ENCODE data around the gene SKI.
A peak's percentile ranks its signal among the peaks of the same experiment; 100 is the strongest.

Gene SKI

DNA sequence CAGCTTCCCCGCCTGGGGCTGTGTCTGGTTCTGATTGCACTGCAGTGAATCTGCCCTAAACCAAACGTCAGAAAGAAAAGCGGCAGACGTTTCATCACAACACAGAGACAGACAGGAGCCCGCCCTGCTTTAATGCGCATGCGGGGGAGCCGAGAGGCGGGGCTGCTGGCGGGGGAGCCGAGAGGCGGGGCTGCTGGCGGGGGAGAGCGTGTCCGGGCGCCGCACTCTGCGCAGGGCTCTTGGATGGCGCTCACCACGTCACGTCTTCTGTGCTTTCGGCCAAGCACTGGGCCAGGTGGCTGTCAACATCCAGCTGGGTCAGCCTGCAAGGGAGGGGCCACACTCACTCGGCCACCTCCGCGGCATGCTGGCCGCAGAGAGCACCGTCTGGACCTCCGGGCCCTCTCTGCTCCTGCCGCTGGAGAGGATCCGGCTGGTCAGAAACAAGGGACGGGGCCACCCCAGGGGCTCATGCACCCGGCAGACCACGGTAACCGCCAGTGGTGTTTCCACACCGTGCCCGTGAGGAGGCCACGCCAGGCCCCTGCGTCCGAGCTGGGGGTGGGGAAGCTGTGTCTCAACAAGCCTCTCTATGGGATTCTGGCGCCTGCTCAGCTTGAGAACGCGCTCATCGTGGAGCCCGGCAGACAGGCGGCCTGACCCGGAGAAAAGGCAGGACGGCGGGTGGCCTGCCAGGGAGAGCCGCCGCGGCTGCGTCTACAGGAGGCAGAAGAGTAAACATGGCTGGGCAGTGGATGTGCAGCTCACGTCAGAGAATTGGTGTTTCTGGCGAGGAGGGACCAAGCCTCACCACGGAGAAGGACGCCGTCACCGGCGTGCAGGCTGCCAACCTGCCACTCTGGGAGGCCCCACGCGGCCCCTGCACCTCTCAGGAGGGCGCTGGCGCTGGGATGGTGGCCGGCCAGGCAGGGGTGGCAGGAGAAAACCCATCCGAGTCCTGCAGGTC, 38.4 kb upstream of the SKI start:
- no peaks in the 10 kb centered on the region for H3K4me1 Mint-ChIP-seq (ENCODE audit: low read depth)
- H3K9me3 Mint-ChIP-seq: no peaks in the 10 kb centered on the region
- H3K27ac Mint-ChIP-seq: peak overlapping the region; percentile 57
- H3K36me3 Mint-ChIP-seq (ENCODE audit: low read depth): no peaks in the 10 kb centered on the region
- H3K27me3 Mint-ChIP-seq (ENCODE audit: low read depth): no peaks in the 10 kb centered on the region
- H3K4me3 Mint-ChIP-seq: peak overlapping the region; percentile 56

DNA sequence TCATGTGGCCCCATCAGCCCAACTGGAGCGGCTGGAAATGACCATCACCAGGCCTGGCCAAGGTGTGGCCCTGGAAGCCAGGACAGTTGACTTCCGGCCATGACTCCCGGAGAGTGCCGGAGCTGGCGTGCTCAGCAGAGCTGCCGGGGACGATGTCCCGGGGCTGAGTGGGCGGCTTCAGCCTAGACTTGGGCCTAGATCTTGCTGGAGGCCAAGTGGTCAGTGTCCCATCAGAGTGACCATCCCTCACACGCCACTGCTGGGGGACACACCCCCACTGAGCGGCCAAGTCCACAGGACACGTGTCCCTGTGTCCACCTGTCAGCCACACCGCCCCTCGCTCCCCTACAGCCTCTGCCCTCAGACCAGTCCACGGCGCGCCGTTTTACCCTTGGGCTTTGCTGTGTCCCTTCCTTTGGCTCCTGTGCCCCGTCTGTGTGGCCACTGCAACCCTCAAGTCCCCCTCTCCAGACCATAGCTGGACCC, 37.6 kb upstream of the SKI start:
- Mint-ChIP-seq H3K27me3 (ENCODE audit: low read depth) (no peaks in the 10 kb centered on the region), H3K27ac (no peak overlapping the region), H3K36me3 (ENCODE audit: low read depth) (no peaks in the 10 kb centered on the region), H3K4me3 (no peak overlapping the region), H3K9me3 (no peaks in the 10 kb centered on the region), H3K4me1 (ENCODE audit: low read depth) (no peaks in the 10 kb centered on the region)

DNA sequence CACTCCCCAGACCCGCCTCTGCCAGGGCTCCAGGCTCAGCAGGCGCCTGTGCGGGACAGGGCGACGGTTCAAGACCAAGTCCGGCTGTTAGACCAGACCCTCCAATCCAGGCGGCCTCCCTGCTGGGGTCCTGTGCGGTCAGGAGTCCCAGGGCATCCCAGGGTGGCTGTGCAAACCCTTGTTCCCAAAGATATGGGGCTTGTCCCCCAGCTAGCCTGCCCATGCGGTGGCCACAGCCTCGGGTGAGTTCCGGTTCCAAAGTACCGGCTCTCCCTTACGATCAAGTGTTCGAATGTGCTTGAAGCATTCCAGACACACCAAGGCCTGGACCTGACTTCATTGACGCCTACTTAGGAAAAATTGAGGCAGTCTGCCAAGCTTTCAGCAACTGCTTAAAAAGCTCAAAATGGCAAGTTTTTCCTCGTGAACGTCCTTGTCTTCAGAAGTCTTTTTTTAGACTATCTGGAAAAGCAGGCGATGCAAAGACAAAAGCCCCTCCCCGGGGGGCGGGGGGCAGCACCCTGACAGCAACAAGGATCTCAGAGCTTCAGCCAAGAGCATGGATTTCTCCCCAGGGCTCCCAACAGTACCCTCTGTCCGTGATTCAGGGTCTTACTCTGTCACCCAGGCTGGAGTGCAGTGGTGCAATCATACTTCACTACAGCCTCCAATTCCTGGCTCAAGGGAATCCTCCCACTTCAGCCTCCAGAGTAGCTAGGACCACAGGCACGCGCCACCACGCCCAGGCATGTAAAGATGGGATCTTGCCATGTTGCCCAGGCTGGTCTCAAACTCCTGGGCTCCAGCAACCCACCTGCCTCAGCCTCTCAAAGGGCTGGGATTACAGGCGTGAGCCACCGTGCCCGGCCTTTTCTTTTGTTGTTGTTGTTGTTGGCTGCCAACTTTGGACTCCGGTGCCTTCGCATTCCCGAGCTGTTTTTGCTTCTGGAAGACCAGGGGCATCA, 35.8 kb upstream of the SKI start:
- no peaks in the 10 kb centered on the region for H3K36me3 Mint-ChIP-seq (ENCODE audit: low read depth)
- no peaks in the 10 kb centered on the region for H3K4me1 Mint-ChIP-seq (ENCODE audit: low read depth)
- H3K4me3 Mint-ChIP-seq: no peak overlapping the region
- no peaks in the 10 kb centered on the region for H3K27me3 Mint-ChIP-seq (ENCODE audit: low read depth)
- no peaks in the 10 kb centered on the region for H3K9me3 Mint-ChIP-seq
- no peak overlapping the region for H3K27ac Mint-ChIP-seq

DNA sequence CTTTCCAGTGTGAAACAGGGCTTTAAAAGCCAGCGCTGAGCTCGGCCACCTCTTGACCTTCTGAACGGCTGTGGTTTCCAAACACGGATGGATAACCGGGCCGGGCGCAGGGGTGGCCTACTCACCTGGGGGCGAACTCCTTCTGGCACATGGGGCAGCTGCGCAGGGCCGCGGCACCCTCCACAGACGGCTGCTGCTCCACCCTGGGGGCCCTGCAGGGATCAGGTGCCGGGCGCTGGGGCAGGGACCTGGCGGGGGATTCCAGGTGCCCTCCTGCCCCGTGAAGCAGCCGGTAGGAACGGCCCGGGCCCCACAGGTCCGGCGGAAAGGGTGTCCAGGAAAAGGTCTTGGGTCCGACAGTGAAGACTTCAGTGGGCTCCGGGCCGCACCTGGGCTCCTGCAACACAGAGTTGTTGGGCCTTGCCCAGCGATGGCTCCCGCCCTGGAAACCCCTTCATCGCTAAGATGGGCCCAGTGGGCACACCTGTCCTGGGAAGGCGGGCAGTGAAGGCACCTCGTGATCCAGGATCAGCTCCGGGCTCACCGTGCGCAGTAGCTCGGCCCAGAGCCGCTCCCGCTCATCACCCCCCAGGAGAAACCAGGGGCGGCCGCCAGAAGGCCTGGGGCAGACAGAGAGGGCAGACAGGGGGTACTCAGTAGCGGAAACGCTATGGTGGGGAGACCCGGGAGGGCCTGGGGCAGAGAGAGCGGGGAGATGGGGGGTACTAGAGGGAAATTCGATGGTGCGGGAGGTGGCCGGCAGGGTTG, 34.4 kb upstream of the SKI start:
- H3K4me3 Mint-ChIP-seq: peak overlapping the region; percentile 59
- H3K27me3 Mint-ChIP-seq (ENCODE audit: low read depth): no peaks in the 10 kb centered on the region
- peaks cover under 1% of the 10 kb centered on the region for H3K4me1 Mint-ChIP-seq (ENCODE audit: low read depth)
- H3K36me3 Mint-ChIP-seq (ENCODE audit: low read depth): no peaks in the 10 kb centered on the region
- H3K9me3 Mint-ChIP-seq: no peaks in the 10 kb centered on the region
- peak overlapping the region; percentile 55 for H3K27ac Mint-ChIP-seq

DNA sequence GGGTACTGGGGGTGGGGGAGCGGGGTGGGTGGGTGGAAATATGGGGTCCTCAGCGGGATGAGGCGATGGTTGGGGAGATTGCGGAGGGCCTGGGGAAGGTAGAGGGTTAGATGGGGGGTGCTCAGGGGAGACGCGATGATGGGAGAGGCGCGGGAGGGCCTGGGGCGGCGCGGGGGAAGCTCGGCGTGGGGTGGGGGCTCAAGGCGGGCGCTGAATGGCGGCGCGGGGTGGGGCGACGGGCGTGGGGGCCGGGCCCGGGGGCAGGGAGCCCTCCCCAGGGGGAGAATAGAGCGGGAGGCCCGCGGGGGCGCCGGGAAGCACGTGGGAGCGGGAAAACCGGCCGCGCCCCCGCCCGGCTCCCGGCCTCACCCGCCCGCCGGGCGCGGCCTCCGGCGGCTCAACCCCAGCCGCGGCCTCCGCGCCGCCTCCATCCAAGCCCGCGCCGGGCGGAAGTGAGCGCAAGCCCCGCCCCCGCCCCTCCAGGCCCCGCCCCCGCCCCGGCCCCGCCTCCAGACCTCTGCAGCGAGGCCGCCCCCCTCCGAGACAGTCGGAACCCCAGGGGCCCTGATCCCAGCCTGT, 33.7 kb upstream of the SKI start, which contains the start of gene FAAP20:
TSS of gene FAAP20 (minus strand) at position 454 of the 579 bp plus-strand sequence. CDS start at position 431, 23 bp downstream.
- peak within 1 kb of the TSS; percentile 92 for H3K27ac Mint-ChIP-seq
- no peaks in the 10 kb centered on the region for H3K27me3 Mint-ChIP-seq (ENCODE audit: low read depth)
- peaks cover 7% of the 10 kb centered on the region for H3K4me1 Mint-ChIP-seq (ENCODE audit: low read depth)
- H3K9me3 Mint-ChIP-seq: no peaks in the 10 kb centered on the region
- peak within 1 kb of the TSS; percentile 76 for H3K4me3 Mint-ChIP-seq
- H3K36me3 Mint-ChIP-seq (ENCODE audit: low read depth): peaks cover 1% of the 10 kb centered on the region

DNA sequence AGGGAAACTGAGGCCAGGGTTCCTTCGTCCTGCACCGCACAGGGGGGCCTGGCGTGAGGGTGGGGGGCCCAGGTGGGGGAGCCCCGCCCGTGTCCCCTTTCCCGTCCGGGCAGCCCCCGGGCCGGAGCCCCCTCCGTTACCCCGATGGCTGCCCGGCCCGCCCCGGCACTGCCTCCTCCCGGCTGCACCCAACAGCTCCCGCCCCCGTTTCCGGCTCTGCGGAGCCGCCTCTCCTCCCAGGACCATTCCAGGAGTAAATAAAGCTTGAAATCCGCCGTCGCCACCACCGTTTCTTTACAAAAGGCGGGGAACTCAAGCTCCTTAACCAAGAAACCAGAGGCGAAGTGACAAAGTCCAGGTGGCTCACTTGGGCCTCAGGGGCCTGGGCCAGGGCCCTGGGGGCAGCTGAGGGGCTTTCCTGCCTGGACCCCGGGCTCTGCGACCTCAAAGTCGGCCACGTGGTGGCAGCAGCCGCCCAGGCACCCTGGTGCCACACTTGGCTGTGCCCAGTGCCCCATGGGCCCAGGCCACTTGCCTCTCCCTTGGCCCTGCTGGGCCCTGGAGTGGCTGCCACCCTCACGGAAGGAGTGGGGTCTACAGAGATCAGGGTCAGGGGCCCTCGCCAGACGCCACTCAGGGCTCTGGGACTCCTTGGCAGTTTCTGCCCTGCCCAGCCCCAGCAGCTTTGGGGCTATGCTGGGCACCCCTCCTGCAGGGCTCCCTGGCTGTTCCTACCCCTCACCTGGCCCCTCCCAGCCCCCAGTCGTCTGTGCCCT, 33.0 kb upstream of the SKI start:
- Mint-ChIP-seq H3K27me3 (ENCODE audit: low read depth) (no peaks in the 10 kb centered on the region), H3K9me3 (no peaks in the 10 kb centered on the region), H3K4me3 (peak overlapping the region; percentile 76), H3K4me1 (ENCODE audit: low read depth) (peaks cover 12% of the 10 kb centered on the region), H3K27ac (peak overlapping the region; percentile 92), H3K36me3 (ENCODE audit: low read depth) (peaks cover 3% of the 10 kb centered on the region)

DNA sequence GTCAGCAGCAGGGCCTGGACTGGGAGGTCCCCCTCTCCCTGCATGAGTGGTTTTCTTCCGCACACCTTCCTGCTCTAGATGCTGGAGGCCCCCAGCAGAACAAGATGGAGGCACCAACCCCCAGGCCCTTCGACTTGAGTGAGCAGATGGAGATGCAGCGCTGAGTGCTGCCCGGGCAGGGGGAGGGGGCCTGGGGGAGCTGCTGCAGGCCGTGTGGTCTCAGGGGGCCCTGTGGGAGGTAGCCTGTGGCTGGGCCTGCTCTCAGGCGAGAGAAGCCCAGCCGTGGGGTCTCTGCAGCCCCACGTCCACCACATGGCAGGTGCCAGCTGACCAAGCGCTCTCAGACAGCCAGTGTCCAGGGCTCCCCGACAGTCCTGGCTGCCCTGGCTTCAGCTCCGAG, 32.3 kb upstream of the SKI start:
- Mint-ChIP-seq H3K4me1 (ENCODE audit: low read depth) (peaks cover 12% of the 10 kb centered on the region), H3K27me3 (ENCODE audit: low read depth) (no peaks in the 10 kb centered on the region), H3K27ac (no peak overlapping the region), H3K36me3 (ENCODE audit: low read depth) (peaks cover 3% of the 10 kb centered on the region), H3K4me3 (no peak overlapping the region), H3K9me3 (no peaks in the 10 kb centered on the region)

DNA sequence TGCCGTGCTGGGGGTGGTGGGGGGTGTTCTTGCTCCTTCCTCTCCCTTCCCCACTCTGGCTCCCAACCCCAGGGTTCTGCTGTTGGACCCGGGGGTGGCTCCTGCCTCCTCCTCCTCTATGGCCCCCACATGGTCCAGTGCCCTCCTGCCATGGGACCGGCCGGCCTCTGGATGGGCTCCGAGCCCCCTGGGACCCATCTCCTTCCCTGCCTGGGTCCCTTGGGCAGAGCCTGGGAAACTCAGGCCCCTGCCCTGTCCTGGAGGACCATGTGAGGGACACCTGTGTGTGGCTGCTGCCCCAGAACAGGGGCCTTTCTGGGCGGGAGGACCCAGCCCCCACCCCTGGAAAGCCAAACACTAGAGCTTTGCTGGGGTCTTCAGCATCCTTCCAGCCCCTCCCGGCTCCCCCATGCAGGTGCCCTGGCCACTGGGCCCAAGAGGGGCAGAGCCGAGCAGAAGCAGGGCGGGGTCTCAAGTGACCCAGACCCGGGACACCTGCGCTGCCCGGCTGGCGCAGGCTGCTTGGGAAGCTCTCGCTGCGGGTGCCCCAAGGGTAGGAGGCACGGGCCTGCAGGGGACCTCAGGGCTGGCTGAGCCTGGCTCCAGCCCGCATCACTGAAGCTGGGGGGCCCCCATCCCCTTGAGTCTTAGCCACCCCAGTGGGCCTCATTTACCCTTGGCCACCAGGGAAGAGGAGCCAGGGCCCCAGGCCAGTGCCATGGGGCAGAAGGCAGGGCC, 31.0 kb upstream of the SKI start:
- Mint-ChIP-seq H3K27ac (no peak overlapping the region), H3K4me1 (ENCODE audit: low read depth) (peaks cover 12% of the 10 kb centered on the region), H3K4me3 (no peak overlapping the region), H3K9me3 (no peaks in the 10 kb centered on the region), H3K27me3 (ENCODE audit: low read depth) (no peaks in the 10 kb centered on the region), H3K36me3 (ENCODE audit: low read depth) (peaks cover 3% of the 10 kb centered on the region)

DNA sequence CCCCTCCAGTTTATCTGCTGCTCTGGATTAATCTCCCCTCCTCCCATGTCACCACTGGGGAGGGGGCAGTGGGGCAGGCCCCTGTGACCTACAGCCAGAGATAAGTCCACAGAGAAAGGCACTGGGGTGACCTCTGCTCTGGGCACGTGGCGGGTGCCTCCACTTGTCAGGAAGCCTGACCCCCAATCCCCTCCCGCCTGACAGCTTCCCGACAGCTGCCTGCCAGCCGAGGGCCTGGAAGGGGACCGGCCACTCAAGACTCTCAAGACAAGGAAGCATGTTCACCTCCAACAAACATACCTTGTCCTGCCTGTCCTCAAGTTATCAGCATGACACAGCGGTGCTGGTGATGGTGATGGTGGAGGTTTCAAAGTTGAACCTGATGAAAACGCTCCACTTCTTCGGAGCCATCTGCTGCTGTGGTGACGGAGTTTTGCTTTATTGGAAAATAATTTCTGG, 30.4 kb upstream of the SKI start:
- H3K27me3 Mint-ChIP-seq (ENCODE audit: low read depth): no peaks in the 10 kb centered on the region
- no peaks in the 10 kb centered on the region for H3K9me3 Mint-ChIP-seq
- peaks cover 3% of the 10 kb centered on the region for H3K36me3 Mint-ChIP-seq (ENCODE audit: low read depth)
- H3K4me1 Mint-ChIP-seq (ENCODE audit: low read depth): peaks cover 12% of the 10 kb centered on the region
- H3K27ac Mint-ChIP-seq: no peak overlapping the region
- no peak overlapping the region for H3K4me3 Mint-ChIP-seq

DNA sequence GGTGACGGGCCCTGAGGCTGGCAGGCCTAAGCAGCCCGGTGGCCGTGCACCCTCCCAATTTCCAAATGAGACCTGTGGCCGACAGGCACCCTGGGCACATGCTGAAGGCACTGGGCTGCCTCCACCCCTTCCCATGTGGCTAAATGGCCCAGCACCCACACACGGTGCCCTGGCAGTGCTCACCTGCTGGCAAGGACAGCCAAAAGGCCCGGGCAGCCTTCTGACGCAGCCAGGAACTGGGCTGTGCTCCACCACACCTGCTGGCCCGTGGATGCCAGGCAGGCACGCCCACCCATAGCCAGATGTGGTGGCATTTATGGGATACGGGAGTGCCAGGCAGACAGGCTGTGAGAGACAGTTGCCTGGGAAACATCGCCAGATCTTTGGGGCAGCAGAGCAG, 29.5 kb upstream of the SKI start:
- H3K4me3 Mint-ChIP-seq: peak overlapping the region; percentile 89
- H3K27ac Mint-ChIP-seq: peak overlapping the region; percentile 89

DNA sequence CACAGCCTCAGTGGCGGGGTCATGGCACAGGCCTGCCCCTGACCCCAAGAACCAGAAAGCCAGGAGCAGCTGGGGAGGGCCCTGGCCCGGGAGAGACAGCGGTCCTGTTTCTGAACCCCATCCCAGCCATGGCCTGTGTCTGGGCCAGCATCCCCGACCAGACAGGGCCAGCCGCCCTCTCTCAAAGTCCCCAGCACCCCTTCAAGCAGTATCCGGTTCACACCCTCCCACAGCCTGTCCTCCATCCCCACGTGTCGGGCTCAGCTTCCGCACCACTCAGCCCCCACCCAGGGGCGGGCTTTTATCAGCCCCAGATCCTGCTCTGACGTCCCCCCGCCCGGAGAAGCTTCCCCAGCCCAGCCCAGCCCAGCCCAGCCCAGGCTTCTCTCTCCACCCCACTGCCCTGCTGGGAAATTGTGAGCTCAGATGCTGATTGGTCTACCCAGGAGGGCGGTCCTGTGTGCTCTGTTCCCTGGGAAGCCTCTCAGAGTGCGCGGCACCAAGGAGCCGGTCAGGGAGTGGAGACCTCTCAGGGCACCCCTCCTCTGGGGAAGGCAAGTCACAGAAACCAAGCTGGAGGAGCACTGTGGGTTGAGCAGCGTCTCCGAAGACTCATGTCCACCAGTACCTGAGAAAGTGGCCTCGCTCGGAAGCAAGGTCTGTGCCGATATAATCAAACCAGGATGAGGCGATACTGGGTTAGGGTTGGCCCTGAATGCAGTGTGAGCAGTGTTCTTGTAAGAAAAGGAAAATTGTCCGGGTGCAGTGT, 28.9 kb upstream of the SKI start:
- peaks cover 3% of the 10 kb centered on the region for H3K36me3 Mint-ChIP-seq (ENCODE audit: low read depth)
- no peaks in the 10 kb centered on the region for H3K9me3 Mint-ChIP-seq
- H3K4me1 Mint-ChIP-seq (ENCODE audit: low read depth): peaks cover 13% of the 10 kb centered on the region
- H3K4me3 Mint-ChIP-seq: peak overlapping the region; percentile 89
- peak overlapping the region; percentile 89 for H3K27ac Mint-ChIP-seq
- H3K27me3 Mint-ChIP-seq (ENCODE audit: low read depth): no peaks in the 10 kb centered on the region

More for the DNA sequence above, 29.5 kb upstream of the SKI start:
- peaks cover 3% of the 10 kb centered on the region for H3K36me3 Mint-ChIP-seq (ENCODE audit: low read depth)
- peaks cover 13% of the 10 kb centered on the region for H3K4me1 Mint-ChIP-seq (ENCODE audit: low read depth)
- no peaks in the 10 kb centered on the region for H3K9me3 Mint-ChIP-seq
- H3K27me3 Mint-ChIP-seq (ENCODE audit: low read depth): no peaks in the 10 kb centered on the region

Measured in T-helper 1 cell treated with Interleukin-12 subunit alpha and Interleukin-12 subunit beta and Interleukin-4 antibody, amounts not matched to agents 30 μg/mL and 1 μg/mL, for 36 hours (primary cell).